Measurements from ENCODE around the gene STX4. TPM values are rescaled to one million over a fixed set of nuclear protein-coding genes. Genes with fewer than 3 reads are reported as not detected.

STX4 gene
- 21.9 and 26.0 TPM in 2 replicates for total RNA-seq
- long read RNA-seq, partial matches to known transcripts = 0 of 2 reads
- long read RNA-seq, other reads (novel, unspliced or antisense) = 1 of 2 reads

GRCh38 chr16:31032736-31033708, at the start of gene STX4:
Gene STX4 (plus strand): TSS chr16:31033558. CDS start chr16:31033806, 248 bp downstream.
- no peaks in the 10 kb centered on the region for H3K9me3 Mint-ChIP-seq
- DNase-seq (ENCODE audit: low read depth, low spot score) = peak; percentile 96
- H3K27ac Mint-ChIP-seq (ENCODE audit: unreplicated experiment) = peak within 1 kb of the TSS; percentile 84
- H3K27me3 Mint-ChIP-seq (ENCODE audit: low read depth) = no peaks in the 10 kb centered on the region
- peaks cover 16% of the 10 kb centered on the region for H3K4me1 Mint-ChIP-seq
- peaks cover 2% of the 10 kb centered on the region for H3K36me3 Mint-ChIP-seq (ENCODE audit: low read depth)
- H3K4me3 Mint-ChIP-seq = peak within 1 kb of the TSS; percentile 97
- TF ChIP-seq CTCF (conservative IDR thresholded peaks at IDR 0.05) = no peak

- peaks cover 9% of the 10 kb centered on the region for H3K36me3 Mint-ChIP-seq (ENCODE audit: low read depth)
- H3K4me1 Mint-ChIP-seq = no peaks in the 10 kb centered on the region
- H3K27me3 Mint-ChIP-seq (ENCODE audit: low read depth) = no peaks in the 10 kb centered on the region
- TF ChIP-seq CTCF (conservative IDR thresholded peaks at IDR 0.05) = no peak
- DNase-seq (ENCODE audit: low read depth, low spot score) = no peak
- H3K9me3 Mint-ChIP-seq = no peaks in the 10 kb centered on the region
- no peak overlapping the region for H3K27ac Mint-ChIP-seq (ENCODE audit: unreplicated experiment)
- H3K4me3 Mint-ChIP-seq = no peak overlapping the region
Measured at GRCh38 chr16:30983898-30984610, 49.3 kb upstream of the STX4 start.

- H3K36me3 Mint-ChIP-seq (ENCODE audit: low read depth) = peaks cover 9% of the 10 kb centered on the region
- no peak within 1 kb of the TSS for H3K27ac Mint-ChIP-seq (ENCODE audit: unreplicated experiment)
- no peak within 1 kb of the TSS for H3K4me3 Mint-ChIP-seq
- DNase-seq (ENCODE audit: low read depth, low spot score) = peak; percentile 96
- no peaks in the 10 kb centered on the region for H3K27me3 Mint-ChIP-seq (ENCODE audit: low read depth)
- peak; percentile 90 for TF ChIP-seq CTCF (conservative IDR thresholded peaks at IDR 0.05)
- H3K4me1 Mint-ChIP-seq = no peaks in the 10 kb centered on the region
- no peaks in the 10 kb centered on the region for H3K9me3 Mint-ChIP-seq
Measured at GRCh38 chr16:30984669-30985400, 48.5 kb upstream of the STX4 start, which contains the start of gene HSD3B7. Gene HSD3B7 (plus strand): TSS chr16:30985207. CDS start chr16:30985659, 452 bp downstream.

GRCh38 chr16:30985401-30986128, 47.8 kb upstream of the STX4 start:
- H3K27me3 Mint-ChIP-seq (ENCODE audit: low read depth) = no peaks in the 10 kb centered on the region
- no peak overlapping the region for H3K27ac Mint-ChIP-seq (ENCODE audit: unreplicated experiment)
- H3K4me1 Mint-ChIP-seq = no peaks in the 10 kb centered on the region

More at GRCh38 chr16:30985401-30986128, 47.8 kb upstream of the STX4 start:
- Mint-ChIP-seq H3K9me3 (no peaks in the 10 kb centered on the region), H3K36me3 (ENCODE audit: low read depth) (peaks cover 9% of the 10 kb centered on the region), H3K4me3 (no peak overlapping the region)
- TF ChIP-seq CTCF (conservative IDR thresholded peaks at IDR 0.05) = no peak
- no peak for DNase-seq (ENCODE audit: low read depth, low spot score)

Measured in neural crest cell (in vitro differentiated cells).